ENCODE results near the gene CDH26. TPM values are rescaled to one million over a fixed set of nuclear protein-coding genes. Genes with fewer than 3 reads are reported as not detected.

Gene CDH26
- total and polyA plus RNA-seq, 2 donors from 2014 or later = 0.47 to 2.4 TPM

DNA sequence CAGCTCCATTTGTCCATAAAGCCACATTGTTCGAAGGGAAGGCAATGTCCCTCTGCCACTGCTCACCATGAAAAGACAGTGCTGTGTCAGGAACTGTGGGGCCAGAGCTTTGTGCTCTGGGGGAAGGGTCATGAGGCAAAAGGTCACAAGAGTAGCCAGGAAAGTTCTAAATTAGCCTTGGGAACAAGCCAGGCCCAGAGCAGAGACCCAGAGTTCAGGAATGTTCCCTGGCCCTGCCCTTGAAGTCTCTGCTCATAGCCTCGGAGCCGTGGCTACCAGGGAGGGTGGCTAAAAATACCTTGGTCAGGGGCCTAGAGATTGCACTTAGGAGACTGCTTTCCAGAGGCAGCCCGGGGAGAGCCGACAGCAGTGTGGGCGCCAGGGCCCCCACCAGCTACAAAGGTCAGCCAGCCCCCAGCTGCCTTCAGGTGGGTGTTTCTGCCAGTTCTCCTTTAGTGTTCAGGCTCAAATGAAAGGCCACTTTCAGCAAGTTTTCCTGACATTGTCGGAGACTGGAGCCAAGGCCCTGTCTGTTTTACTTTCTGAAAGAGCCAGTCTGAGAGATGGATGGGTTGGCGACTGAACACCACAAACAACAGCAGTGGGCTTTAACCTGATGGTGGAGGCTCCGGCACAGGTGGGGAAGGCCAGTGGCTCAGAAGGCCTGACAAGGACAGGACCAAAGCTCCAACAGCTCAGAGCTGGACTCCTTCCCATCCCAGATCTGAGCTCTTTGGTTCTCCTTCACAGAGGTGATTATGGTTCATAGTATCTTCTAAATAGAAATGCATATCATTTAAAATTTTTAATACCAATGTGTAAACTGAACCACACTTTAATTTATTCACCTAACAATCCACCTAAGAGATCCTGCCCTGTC lies 76.2 kb downstream of the CDH26 start:
- intact Hi-C loops (cut with DNase I) = no loop called here
- H3K27me3 ChIP-seq (ENCODE audit: control insufficient read depth, insufficient read depth, low read length) = no peaks in the 10 kb centered on the region
- FAIRE-seq (no peak), DNase-seq (no peak)
- H3K9me3 ChIP-seq (ENCODE audit: control insufficient read depth in 2 of 3, insufficient read depth in 1 of 3, low read length in 3 of 3) = no peaks in the 10 kb centered on the region
- H3K4me3 ChIP-seq (ENCODE audit: low read length in 3 of 3) = no peak overlapping the region
- H3K36me3 ChIP-seq (ENCODE audit: control insufficient read depth in 2 of 3, insufficient read depth in 3 of 3, low read length in 3 of 3) = no peaks in the 10 kb centered on the region
- H3K9ac ChIP-seq (ENCODE audit: low read length in 3 of 3) = no peak overlapping the region
- H3K4me1 ChIP-seq (ENCODE audit: control insufficient read depth in 2 of 3, insufficient read depth in 2 of 3, low read depth in 1 of 3, low read length in 3 of 3) = peaks cover 0 to 13% (median 6%) of the 10 kb centered on the region in 3 donors
- peak overlapping the region; percentile 57 to 71 for H3K27ac ChIP-seq (ENCODE audit: low read depth in 2 of 2, low read length in 2 of 2)
- TF ChIP-seq, protein P1, sequence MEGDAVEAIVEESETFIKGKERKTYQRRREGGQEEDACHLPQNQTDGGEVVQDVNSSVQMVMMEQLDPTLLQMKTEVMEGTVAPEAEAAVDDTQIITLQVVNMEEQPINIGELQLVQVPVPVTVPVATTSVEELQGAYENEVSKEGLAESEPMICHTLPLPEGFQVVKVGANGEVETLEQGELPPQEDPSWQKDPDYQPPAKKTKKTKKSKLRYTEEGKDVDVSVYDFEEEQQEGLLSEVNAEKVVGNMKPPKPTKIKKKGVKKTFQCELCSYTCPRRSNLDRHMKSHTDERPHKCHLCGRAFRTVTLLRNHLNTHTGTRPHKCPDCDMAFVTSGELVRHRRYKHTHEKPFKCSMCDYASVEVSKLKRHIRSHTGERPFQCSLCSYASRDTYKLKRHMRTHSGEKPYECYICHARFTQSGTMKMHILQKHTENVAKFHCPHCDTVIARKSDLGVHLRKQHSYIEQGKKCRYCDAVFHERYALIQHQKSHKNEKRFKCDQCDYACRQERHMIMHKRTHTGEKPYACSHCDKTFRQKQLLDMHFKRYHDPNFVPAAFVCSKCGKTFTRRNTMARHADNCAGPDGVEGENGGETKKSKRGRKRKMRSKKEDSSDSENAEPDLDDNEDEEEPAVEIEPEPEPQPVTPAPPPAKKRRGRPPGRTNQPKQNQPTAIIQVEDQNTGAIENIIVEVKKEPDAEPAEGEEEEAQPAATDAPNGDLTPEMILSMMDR (IDR thresholded peaks at IDR 0.05; ENCODE audit: borderline replicate concordance, extremely low read depth, insufficient read depth) = no peak

DNA sequence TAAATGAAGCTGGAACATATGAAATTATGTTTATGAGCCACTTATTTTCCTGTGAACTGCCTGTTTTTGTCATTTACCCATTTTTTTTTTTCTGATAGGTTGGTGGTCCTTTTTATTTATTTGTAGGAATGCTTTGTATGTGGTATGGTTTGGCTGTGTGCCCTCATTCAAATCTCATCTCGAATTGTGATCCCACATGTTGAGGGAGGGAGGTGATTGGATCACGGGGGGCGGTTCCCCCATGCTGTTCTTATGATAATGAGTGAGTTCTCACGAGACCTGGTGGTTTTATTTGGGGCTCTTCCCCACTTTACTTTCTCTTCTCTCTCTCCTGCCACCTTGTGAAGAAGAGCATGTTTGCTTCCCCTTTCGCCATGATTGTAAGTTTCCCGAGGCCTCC lies 77.3 kb downstream of the CDH26 start:
- intact Hi-C loops (cut with DNase I) = no loop called here
- no peak overlapping the region for H3K4me3 ChIP-seq (ENCODE audit: low read length in 3 of 3)
- no peak overlapping the region for H3K27ac ChIP-seq (ENCODE audit: low read depth in 2 of 2, low read length in 2 of 2)
- H3K9me3 ChIP-seq (ENCODE audit: control insufficient read depth in 2 of 3, insufficient read depth in 1 of 3, low read length in 3 of 3) = no peaks in the 10 kb centered on the region
- no peaks in the 10 kb centered on the region for H3K36me3 ChIP-seq (ENCODE audit: control insufficient read depth in 2 of 3, insufficient read depth in 3 of 3, low read length in 3 of 3)
- TF ChIP-seq, protein P1 (IDR thresholded peaks at IDR 0.05; ENCODE audit: borderline replicate concordance, extremely low read depth, insufficient read depth) = no peak
- FAIRE-seq = no peak
- peaks cover 0 to 13% (median 6%) of the 10 kb centered on the region in 3 donors for H3K4me1 ChIP-seq (ENCODE audit: control insufficient read depth in 2 of 3, insufficient read depth in 2 of 3, low read depth in 1 of 3, low read length in 3 of 3)
- H3K9ac ChIP-seq (ENCODE audit: low read length in 3 of 3) = no peak overlapping the region
- no peaks in the 10 kb centered on the region for H3K27me3 ChIP-seq (ENCODE audit: control insufficient read depth, insufficient read depth, low read length)
- no peak for DNase-seq

DNA sequence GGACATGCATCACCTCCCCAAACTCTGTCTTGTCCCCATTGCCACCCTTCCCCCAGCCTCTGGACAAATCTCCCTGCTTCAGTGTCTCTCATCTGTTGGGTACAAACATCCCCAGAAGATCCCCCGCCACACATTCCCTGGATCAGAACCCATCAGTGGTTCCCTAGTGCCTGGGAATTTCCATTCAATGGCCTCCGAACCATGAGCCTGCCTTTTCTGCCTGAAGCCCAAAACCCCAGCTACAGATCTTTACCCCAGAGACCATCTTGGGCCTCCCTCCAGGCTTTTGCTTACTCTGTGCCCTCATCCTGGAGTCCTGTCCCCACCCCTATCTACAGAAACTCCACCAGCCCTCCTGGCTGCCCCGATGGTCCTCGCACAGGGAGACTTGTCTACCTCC lies 78.1 kb downstream of the CDH26 start:
- Histone ChIP-seq H3K36me3 (ENCODE audit: control insufficient read depth in 2 of 3, insufficient read depth in 3 of 3, low read length in 3 of 3) (no peaks in the 10 kb centered on the region), H3K9me3 (ENCODE audit: control insufficient read depth in 2 of 3, insufficient read depth in 1 of 3, low read length in 3 of 3) (no peaks in the 10 kb centered on the region), H3K4me1 (ENCODE audit: control insufficient read depth in 2 of 3, insufficient read depth in 2 of 3, low read depth in 1 of 3, low read length in 3 of 3) (peaks cover 0 to 13% (median 6%) of the 10 kb centered on the region in 3 donors), H3K27ac (ENCODE audit: low read depth in 2 of 2, low read length in 2 of 2) (no peak overlapping the region), H3K9ac (ENCODE audit: low read length in 3 of 3) (no peak overlapping the region), H3K4me3 (ENCODE audit: low read length in 3 of 3) (no peak overlapping the region), H3K27me3 (ENCODE audit: control insufficient read depth, insufficient read depth, low read length) (no peaks in the 10 kb centered on the region)
- FAIRE-seq (no peak), DNase-seq (no peak)
- TF ChIP-seq, protein P1 (IDR thresholded peaks at IDR 0.05; ENCODE audit: borderline replicate concordance, extremely low read depth, insufficient read depth) = no peak
- intact Hi-C loops (cut with DNase I) = no loop called here

Data from kidney (tissue), 14 donors.